ENCODE data around the gene NCOA7. TPM values are rescaled to one million over a fixed set of nuclear protein-coding genes. Genes with fewer than 3 reads are reported as not detected.

The NCOA7 gene
- polyA plus RNA-seq, 3 donors from 2014 or later = 10.2 to 48.1 (median 16.1) TPM

DNA sequence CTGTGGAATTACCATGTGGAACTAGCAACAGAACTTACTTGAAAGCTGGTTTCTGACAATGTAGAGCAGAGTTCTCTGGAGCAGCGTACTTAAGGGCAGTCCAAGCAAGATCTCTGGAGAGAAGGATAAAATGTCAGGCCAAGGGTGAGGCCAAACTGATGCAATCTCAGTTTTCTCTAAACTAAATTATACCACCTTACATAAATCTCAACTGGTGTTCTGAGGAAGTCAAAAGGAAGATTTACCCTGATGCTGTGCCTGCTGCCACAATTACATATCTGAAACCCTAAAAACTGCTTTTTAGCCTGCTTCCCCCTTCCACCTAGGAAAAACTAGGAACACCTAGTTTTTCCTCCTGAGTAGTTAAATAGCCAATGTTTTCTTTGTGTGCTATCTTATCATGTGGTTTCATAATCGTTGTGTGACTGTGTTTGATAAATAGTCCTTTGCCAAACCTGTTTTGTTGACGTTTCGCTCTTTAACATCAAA, 28.1 kb downstream of the NCOA7 start:
- no peaks in the 10 kb centered on the region for H3K27me3 Mint-ChIP-seq (ENCODE audit: low read depth in 3 of 3)
- peak overlapping the region in 3 of 6 donors; percentile 29 to 79 (median 58) for H3K27ac Mint-ChIP-seq
- no peak overlapping the region for H3K4me3 Mint-ChIP-seq

DNA sequence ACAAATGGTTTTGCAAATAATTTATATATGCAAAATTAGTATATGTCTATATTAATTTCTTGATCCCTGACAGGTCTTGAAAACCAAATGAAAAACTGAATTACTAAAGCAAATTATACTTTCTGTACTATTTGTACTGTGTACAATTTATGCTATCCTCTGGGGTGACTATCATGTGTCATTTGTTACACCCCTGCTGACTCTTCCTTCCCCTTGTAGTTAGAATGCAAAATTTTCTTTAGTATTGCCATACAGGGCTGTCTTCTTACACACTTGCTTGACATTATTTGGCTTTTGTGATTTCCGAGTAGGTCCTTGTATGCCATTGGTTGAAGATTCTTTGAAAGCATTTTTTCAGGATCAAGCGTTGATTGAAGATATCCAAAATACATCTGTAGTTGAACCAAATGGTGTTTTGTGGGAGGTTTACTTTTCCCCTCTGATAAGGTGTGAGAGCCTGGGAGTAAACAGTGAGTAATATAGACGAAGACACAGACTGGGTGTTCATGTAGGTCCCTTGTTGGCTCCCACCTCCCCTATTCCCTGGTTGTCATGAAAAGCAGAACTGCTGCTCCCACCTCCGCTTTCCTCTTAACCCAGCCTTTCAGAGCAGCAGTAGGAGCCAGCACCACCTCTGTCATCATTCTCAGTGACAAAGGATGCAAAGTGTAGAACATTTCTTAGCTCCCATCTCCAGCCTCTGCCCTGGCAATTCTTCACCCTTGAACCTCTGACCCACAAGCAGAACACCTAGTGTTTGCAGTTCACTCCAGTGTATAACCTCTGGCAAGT, 29.0 kb downstream of the NCOA7 start:
- Mint-ChIP-seq H3K27me3 (ENCODE audit: low read depth in 3 of 3) (no peaks in the 10 kb centered on the region), H3K4me1 (peaks cover 46 to 60% of the 10 kb centered on the region in 2 donors), H3K9me3 (no peaks in the 10 kb centered on the region), H3K36me3 (peaks cover 8 to 32% (median 17%) of the 10 kb centered on the region in 3 donors), H3K4me3 (no peak overlapping the region), H3K27ac (peak overlapping the region in 1 of 6 donors; percentile 55)
- no peak for DNase-seq

More for the DNA sequence above, 28.1 kb downstream of the NCOA7 start:
- no peaks in the 10 kb centered on the region for H3K9me3 Mint-ChIP-seq
- no peak for DNase-seq
- peaks cover 50 to 67% of the 10 kb centered on the region in 2 donors for H3K4me1 Mint-ChIP-seq
- peaks cover 8 to 32% (median 17%) of the 10 kb centered on the region in 3 donors for H3K36me3 Mint-ChIP-seq

DNA sequence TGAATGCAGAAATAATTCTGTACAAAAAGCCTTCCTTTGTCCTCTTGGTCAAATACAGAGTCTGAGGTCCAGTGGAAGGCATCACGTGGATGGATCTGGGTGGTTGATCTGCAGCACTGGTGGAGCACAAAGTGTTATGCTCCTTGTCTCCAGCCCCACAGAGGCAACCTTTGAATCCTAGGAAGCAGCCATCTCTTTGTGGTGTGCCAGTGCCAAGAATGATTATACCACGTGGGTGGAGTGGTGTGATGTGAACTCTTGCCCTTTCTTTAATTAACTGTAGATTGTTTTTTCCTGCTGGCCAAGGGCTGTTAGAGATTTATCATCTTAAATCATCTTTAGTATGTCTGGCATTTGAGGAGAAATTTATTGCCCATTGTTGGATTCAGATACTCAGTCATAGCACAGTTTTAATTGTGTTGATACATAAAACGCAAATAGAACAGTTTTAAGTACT, 31.1 kb downstream of the NCOA7 start:
- Mint-ChIP-seq H3K27me3 (ENCODE audit: low read depth in 3 of 3) (peaks cover 0 to 5% (median 0%) of the 10 kb centered on the region in 3 donors), H3K27ac (peak overlapping the region in 4 of 6 donors; percentile 24 to 63 (median 47)), H3K4me3 (no peak overlapping the region), H3K36me3 (peaks cover 9 to 21% (median 14%) of the 10 kb centered on the region in 3 donors), H3K9me3 (no peaks in the 10 kb centered on the region), H3K4me1 (peaks cover 43 to 56% of the 10 kb centered on the region in 2 donors)
- DNase-seq = no peak

DNA sequence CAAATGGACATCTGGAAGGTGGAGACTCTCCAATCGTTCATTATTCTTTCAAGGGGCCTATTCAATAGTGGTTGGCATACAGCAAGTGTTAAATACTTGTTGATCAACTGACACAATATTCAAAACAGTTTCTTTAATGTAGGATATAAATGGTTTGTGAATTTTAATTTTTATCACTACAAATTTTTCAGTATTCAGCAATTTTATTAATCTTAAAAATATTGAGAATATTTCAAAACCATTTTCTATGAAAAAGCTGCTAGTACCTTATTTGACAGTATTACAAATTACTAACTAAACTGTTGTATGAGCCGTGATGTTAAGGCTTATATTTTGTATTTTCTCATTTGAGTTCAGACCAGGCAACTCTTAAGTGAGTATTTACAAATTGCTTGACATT, 32.4 kb downstream of the NCOA7 start:
- no peaks in the 10 kb centered on the region for H3K9me3 Mint-ChIP-seq
- no peak for DNase-seq
- H3K36me3 Mint-ChIP-seq = peaks cover 4 to 19% (median 14%) of the 10 kb centered on the region in 3 donors
- H3K27me3 Mint-ChIP-seq (ENCODE audit: low read depth in 3 of 3) = peaks cover 0 to 8% (median 0%) of the 10 kb centered on the region in 3 donors
- H3K4me1 Mint-ChIP-seq = peaks cover 46 to 61% of the 10 kb centered on the region in 2 donors
- H3K27ac Mint-ChIP-seq = no peak overlapping the region
- H3K4me3 Mint-ChIP-seq = no peak overlapping the region

DNA sequence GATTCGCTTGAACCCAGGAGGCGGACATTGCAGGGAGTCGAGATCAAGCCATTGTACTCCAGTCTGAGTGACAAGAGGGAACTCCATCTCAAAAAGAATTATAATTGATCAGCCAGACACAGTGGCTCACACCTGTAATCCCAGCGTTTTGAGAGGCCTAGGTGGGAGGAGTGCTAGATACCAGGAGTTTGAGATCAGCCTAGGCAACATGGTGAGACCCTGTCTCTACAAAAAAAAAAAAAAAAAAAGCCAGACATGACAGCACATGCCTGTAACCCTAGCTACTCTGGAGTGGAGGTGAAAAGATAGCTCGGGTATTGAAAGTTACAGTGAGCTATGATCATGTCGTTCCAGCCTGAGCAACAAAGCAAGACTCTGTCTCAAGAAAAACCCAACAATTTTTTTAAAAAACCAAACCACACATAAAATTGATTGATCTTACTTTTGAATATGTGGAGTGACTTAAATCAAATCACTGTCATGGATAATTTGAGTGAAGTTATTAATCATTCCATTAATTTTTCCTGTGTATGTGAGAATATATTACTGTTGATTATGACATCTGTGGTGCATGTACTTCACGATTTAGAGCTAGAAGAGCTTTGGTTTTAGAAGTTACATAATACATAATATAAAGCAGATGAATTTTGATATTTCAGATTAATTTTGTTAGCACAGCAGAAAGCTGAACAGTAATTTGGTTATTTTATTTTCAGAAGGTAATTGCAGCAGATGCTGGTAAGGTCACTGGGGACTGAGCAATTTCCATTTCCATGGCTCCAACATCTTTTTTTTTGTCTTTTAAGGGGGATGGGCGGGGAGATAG, 34.4 kb downstream of the NCOA7 start:
- DNase-seq = no peak
- Mint-ChIP-seq H3K27ac (no peak overlapping the region), H3K36me3 (peaks cover 4 to 16% (median 8%) of the 10 kb centered on the region in 3 donors), H3K27me3 (ENCODE audit: low read depth in 3 of 3) (peaks cover 0 to 8% (median 0%) of the 10 kb centered on the region in 3 donors), H3K9me3 (no peaks in the 10 kb centered on the region), H3K4me3 (no peak overlapping the region), H3K4me1 (peaks cover 49 to 61% of the 10 kb centered on the region in 2 donors)

DNA sequence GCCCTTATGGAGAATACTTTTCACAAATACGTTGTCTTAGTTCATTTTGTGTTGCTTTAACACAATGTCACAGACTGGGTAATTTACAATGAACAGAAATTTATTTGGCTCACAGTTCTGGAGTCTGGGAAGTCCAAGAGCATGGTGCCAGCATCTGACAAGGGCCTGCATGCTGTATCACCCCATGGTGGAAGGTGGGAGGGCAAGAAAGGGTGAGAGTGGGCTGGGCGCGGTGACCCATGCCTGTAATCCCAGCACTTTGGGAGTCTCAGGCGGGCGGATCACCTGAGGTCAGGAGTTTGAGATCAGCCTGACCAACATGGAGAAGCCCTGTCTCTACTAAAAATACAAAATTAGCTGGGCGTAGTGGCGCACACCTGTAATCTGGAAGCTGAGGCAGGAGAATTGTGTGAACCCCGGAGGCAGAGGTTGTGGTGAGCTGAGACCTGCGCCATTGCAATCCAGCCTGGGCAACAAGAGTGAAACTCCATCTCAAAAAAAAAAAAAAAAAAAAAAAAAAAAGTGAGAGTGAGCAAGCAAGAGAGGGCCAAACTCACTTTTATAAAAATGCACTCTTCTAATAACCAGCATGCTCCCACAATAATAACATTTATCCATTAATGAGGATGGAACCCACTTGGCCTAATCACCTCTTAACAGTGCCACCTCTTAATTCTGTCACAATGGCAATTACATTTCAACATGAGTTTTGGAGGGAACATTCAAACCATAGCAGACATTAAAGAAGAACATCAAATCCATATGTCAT, 36.1 kb downstream of the NCOA7 start:
- peaks cover 0 to 11% (median 1%) of the 10 kb centered on the region in 3 donors for H3K27me3 Mint-ChIP-seq (ENCODE audit: low read depth in 3 of 3)
- peak overlapping the region in 3 of 5 donors; percentile 15 to 58 (median 28) for H3K4me3 Mint-ChIP-seq
- peak overlapping the region; percentile 41 to 92 (median 78) for H3K27ac Mint-ChIP-seq
- H3K9me3 Mint-ChIP-seq = no peaks in the 10 kb centered on the region
- peaks cover 3 to 12% (median 4%) of the 10 kb centered on the region in 3 donors for H3K36me3 Mint-ChIP-seq
- peaks cover 57 to 65% of the 10 kb centered on the region in 2 donors for H3K4me1 Mint-ChIP-seq
- peak in 1 of 3 donors; percentile 28 for DNase-seq

DNA sequence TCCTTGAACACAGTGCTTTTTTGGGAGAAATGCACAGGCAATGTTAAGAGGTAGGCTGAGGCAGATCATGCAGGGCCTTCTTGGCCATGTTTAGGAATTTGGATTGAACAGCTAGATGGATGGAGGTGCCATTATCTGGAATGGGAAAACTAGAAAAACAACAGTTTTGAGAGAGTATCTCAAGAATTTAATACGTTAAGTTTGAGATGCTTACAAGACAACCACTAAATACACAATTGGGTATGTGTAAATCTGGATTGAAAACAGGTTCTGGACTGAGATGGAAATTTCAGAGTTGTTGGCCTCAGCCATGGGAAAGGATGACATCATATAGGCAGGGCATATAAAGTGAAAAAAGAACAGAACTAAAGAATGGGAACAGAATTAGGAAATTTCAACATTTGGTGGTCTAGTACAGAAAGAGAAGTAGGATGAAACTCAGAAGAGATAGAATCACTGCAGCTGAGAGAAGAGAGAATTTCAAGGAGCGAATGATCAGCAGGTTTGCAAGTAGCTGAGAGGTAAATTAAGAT, 37.1 kb downstream of the NCOA7 start:
- H3K4me1 Mint-ChIP-seq = peaks cover 61 to 66% of the 10 kb centered on the region in 2 donors
- H3K9me3 Mint-ChIP-seq = no peaks in the 10 kb centered on the region
- H3K36me3 Mint-ChIP-seq = peaks cover 3 to 12% (median 4%) of the 10 kb centered on the region in 3 donors
- H3K27ac Mint-ChIP-seq = peak overlapping the region; percentile 41 to 92 (median 74)
- DNase-seq = no peak
- H3K27me3 Mint-ChIP-seq (ENCODE audit: low read depth in 3 of 3) = peaks cover 0 to 11% (median 1%) of the 10 kb centered on the region in 3 donors
- peak overlapping the region in 4 of 5 donors; percentile 0 to 15 (median 4) for H3K4me3 Mint-ChIP-seq

DNA sequence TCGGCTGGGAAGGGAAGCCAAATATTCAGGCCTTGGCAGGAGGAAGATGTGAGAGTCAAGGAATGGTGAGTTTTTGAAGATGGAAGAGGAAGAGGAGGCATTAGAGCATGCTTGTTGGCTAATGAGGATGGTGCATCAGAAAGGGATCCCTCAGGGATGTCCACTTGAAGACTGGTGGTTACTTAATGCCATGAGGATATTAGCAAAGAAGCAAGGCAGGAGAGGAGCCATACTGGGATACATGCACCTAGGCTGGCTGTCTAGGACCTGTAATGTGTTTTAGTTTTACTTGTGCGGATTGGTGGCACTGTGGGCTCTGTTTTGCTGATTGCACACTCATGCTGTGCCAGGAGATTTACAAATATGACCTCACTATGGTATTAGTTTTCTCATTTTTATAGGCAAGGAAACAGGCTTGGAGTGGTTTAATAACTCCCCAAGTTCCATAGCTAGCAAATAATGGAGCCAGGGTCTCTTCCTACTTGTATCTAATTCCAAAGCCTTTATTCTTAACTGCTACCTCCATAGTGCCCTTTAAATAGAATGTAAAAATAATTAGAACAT, 37.8 kb downstream of the NCOA7 start:
- Mint-ChIP-seq H3K4me3 (peak overlapping the region in 4 of 5 donors; percentile 0 to 15 (median 4)), H3K27me3 (ENCODE audit: low read depth in 3 of 3) (peaks cover 0 to 11% (median 1%) of the 10 kb centered on the region in 3 donors), H3K4me1 (peaks cover 67 to 73% of the 10 kb centered on the region in 2 donors), H3K27ac (peak overlapping the region; percentile 41 to 92 (median 74)), H3K9me3 (no peaks in the 10 kb centered on the region), H3K36me3 (peaks cover 3 to 12% (median 4%) of the 10 kb centered on the region in 3 donors)
- no peak for DNase-seq

DNA sequence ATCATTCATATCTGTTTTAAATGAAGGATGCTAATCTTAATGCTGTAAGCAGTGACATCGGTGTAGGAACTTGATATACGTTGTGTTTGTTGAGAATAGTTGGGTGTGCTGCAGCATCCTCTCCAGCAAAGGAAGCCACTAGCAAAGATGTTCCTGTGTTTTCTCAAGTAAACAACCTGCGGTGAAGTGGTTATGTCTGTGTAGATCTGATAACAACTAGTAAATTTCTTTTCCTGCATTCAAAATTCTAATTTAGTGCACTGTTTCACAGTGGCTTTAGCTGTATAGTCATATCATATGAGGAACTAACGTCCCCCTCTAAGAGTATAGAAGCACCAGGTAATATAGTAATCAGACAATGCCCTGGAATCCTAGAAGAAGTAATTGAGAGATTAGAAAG, 38.7 kb downstream of the NCOA7 start:
- Mint-ChIP-seq H3K4me1 (peaks cover 74 to 82% of the 10 kb centered on the region in 2 donors), H3K27me3 (ENCODE audit: low read depth in 3 of 3) (peaks cover 0 to 11% (median 1%) of the 10 kb centered on the region in 3 donors), H3K4me3 (peak overlapping the region; percentile 63 to 82 (median 68)), H3K27ac (peak overlapping the region; percentile 77 to 93 (median 87)), H3K36me3 (peaks cover 3 to 12% (median 4%) of the 10 kb centered on the region in 3 donors), H3K9me3 (no peaks in the 10 kb centered on the region)
- DNase-seq = peak; percentile 37 to 58 (median 52)

DNA sequence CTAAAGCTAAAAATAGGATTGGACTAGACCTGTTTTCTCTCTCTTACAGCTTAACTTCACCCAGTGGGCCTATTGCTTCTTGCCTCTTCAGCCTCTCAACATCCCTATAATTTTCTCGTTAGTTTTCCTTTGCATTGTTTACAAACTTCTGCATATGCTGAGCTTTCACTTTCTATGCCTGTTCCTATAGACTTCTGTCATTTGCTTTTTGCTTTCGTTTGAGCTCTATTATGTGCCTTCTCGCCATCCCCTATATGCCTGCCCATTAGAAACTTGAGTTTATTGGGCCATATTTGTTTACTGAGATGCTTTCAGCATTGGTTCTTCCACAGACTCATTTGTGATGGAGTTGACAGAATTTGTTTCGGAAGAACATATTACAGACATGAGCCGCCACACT, 40.9 kb downstream of the NCOA7 start:
- peaks cover under 1 to 7% (median under 1%) of the 10 kb centered on the region in 3 donors for H3K36me3 Mint-ChIP-seq
- peak; percentile 21 to 51 (median 24) for DNase-seq
- peaks cover 84 to 95% of the 10 kb centered on the region in 2 donors for H3K4me1 Mint-ChIP-seq
- no peaks in the 10 kb centered on the region for H3K9me3 Mint-ChIP-seq
- peak overlapping the region; percentile 86 to 95 (median 92) for H3K27ac Mint-ChIP-seq
- H3K27me3 Mint-ChIP-seq (ENCODE audit: low read depth in 3 of 3) = peaks cover 0 to 9% (median 1%) of the 10 kb centered on the region in 3 donors
- peak overlapping the region; percentile 70 to 84 (median 73) for H3K4me3 Mint-ChIP-seq

DNA sequence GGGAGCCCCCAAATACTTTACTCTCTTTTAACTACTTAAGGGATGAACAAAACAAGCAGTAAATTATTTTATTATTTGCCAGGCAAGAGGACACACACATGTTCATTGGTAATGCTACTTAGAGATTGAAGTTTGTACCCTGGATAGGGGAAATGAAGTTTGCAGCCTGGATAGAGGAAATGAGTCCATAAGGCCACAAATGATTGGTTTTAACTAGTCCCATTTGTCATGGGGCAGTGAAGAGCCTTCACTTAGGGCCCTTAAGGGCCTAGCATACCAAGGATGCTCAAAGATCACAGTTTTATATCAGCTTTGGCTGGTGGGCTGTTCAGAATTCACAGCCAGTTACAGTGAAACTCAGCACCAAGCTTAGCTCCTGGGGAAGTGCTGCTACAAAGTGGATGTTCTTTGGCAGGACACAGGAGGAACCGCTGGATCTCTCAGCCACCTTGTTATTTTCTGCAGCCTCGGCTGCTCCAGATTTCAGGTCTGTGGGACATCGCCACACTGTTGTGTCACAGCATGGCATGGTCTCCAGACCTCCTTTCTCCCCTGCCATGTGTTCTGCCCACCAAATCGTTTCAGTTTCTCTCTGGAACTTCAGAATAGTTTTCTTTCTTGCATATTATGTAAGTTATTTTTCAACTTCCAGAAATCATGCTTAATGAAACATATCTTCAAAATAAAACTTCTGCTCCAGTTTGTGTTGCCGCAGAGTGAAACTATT, 41.8 kb downstream of the NCOA7 start:
- DNase-seq = peak in 1 of 3 donors; percentile 24
- Mint-ChIP-seq H3K9me3 (peaks cover 0 to 1% (median 0%) of the 10 kb centered on the region in 6 donors), H3K4me1 (peaks cover 76 to 86% of the 10 kb centered on the region in 2 donors), H3K36me3 (peaks cover 0 to 3% (median 0%) of the 10 kb centered on the region in 3 donors), H3K27ac (peak overlapping the region; percentile 86 to 95 (median 92)), H3K27me3 (ENCODE audit: low read depth in 3 of 3) (peaks cover 0 to 5% (median 1%) of the 10 kb centered on the region in 3 donors), H3K4me3 (peak overlapping the region; percentile 70 to 84 (median 73))
